Measurements from ENCODE around the gene BEST3. TPM values are rescaled to one million over a fixed set of nuclear protein-coding genes. Genes with fewer than 3 reads are reported as not detected.
A peak's percentile ranks its signal among the peaks of the same experiment; 100 is the strongest.

The BEST3 gene
- total RNA-seq, 1 experiment from 2014 or later: 0.54 TPM

GRCh38 chr12:69694123-69694522, 5.0 kb downstream of the BEST3 start:
- no peaks in the 10 kb centered on the region for H4K20me1 ChIP-seq (ENCODE audit: insufficient read depth)
- no peak overlapping the region for H2AFZ ChIP-seq (ENCODE audit: low read depth, low read length, poor library complexity, severe bottlenecking)
- H3K4me1 ChIP-seq (ENCODE audit: control insufficient read depth in 1 of 2, insufficient read depth in 2 of 2, low read length in 2 of 2): peaks cover 4 to 8% of the 10 kb centered on the region in 2 experiments
- BruUV-seq (replicated peaks): no TSS peak
- ATAC-seq (no peak), DNase-seq (ENCODE audit: low read depth, low spot score) (no peak)
- no peaks in the 10 kb centered on the region for H3K79me2 ChIP-seq (ENCODE audit: insufficient read depth, low read length)
- no peak overlapping the region for H3K4me3 ChIP-seq (replicated peaks in 1 of 2; ENCODE audit: low read depth in 1 of 2, low read length in 2 of 2)
- no peak overlapping the region for H3K4me2 ChIP-seq (ENCODE audit: low read length)
- no peaks in the 10 kb centered on the region for H3K27me3 ChIP-seq (ENCODE audit: insufficient read depth, low read length)
- TF ChIP-seq JUND (IDR thresholded peaks at IDR 0.05): no peak
- TF ChIP-seq EGR1 (IDR thresholded peaks at IDR 0.05; ENCODE audit: low read depth): no peak
- TF ChIP-seq REST (IDR thresholded peaks at IDR 0.05; ENCODE audit: low read depth): no peak
- no peak for TF ChIP-seq FOSL1 (IDR thresholded peaks at IDR 0.05; ENCODE audit: low read depth)
- no peak overlapping the region for H3K9ac ChIP-seq (ENCODE audit: low read length)
- no peaks in the 10 kb centered on the region for H3K9me2 ChIP-seq (ENCODE audit: insufficient read depth)
- no peak overlapping the region for H3K27ac ChIP-seq (ENCODE audit: low read depth, low read length)
- H3K36me3 ChIP-seq (ENCODE audit: control insufficient read depth in 1 of 2, insufficient read depth in 2 of 2, low read length in 2 of 2): no peaks in the 10 kb centered on the region
- POLR2A ChIA-PET: no interaction called here
- intact Hi-C loops (cut with micrococcal nuclease): no loop called here
- H3K9me3 ChIP-seq (ENCODE audit: control insufficient read depth in 1 of 2, insufficient read depth in 1 of 2, low read depth in 1 of 2, low read length in 2 of 2): no peaks in the 10 kb centered on the region
- RAD21 ChIA-PET (ENCODE audit: low non-redundant PET in 1 of 2, low total read pairs in 2 of 2, uncharacterized antibody in 2 of 2, unreplicated experiment in 2 of 2): no interaction called here
- CTCF ChIA-PET: interaction anchor here (0.7 kb wide), 1 partner anchor 44 kb away, joined by 3 read pairs; the partner anchor contains the start of gene RAB3IP

GRCh38 chr12:69689638-69690037, 9.5 kb downstream of the BEST3 start:
- peak overlapping the region; percentile 18; the same call in 1 of the 2 replicates for H3K9ac ChIP-seq (ENCODE audit: low read length)
- intact Hi-C loops (cut with micrococcal nuclease): no loop called here
- H3K4me2 ChIP-seq (ENCODE audit: low read length): peak overlapping the region; percentile 70
- CTCF ChIA-PET: no interaction called here
- no peaks in the 10 kb centered on the region for H4K20me1 ChIP-seq (ENCODE audit: insufficient read depth)
- H3K27me3 ChIP-seq (ENCODE audit: insufficient read depth, low read length): no peaks in the 10 kb centered on the region
- no peaks in the 10 kb centered on the region for H3K9me3 ChIP-seq (ENCODE audit: control insufficient read depth in 1 of 2, insufficient read depth in 1 of 2, low read depth in 1 of 2, low read length in 2 of 2)
- peak overlapping the region; percentile 71 for H2AFZ ChIP-seq (ENCODE audit: low read depth, low read length, poor library complexity, severe bottlenecking)
- peak overlapping the region; percentile 33; the same call in 1 of the 2 replicates for H3K27ac ChIP-seq (ENCODE audit: low read depth, low read length)
- no peaks in the 10 kb centered on the region for H3K79me2 ChIP-seq (ENCODE audit: insufficient read depth, low read length)
- peak overlapping the region in 1 of 2 experiments; percentile 29; a peak in 1 of 4 replicates for H3K4me3 ChIP-seq (replicated peaks in 1 of 2; ENCODE audit: low read depth in 1 of 2, low read length in 2 of 2)
- no peaks in the 10 kb centered on the region for H3K9me2 ChIP-seq (ENCODE audit: insufficient read depth)
- ATAC-seq (peak; percentile 3; the same call in 1 of the 2 replicates), DNase-seq (ENCODE audit: low read depth, low spot score) (no peak)
- POLR2A ChIA-PET: no interaction called here
- no TSS peak for BruUV-seq (replicated peaks)
- RAD21 ChIA-PET (ENCODE audit: low non-redundant PET in 1 of 2, low total read pairs in 2 of 2, uncharacterized antibody in 2 of 2, unreplicated experiment in 2 of 2): no interaction called here
- H3K4me1 ChIP-seq (ENCODE audit: control insufficient read depth in 1 of 2, insufficient read depth in 2 of 2, low read length in 2 of 2): peaks cover 9 to 32% of the 10 kb centered on the region in 2 experiments
- no peaks in the 10 kb centered on the region for H3K36me3 ChIP-seq (ENCODE audit: control insufficient read depth in 1 of 2, insufficient read depth in 2 of 2, low read length in 2 of 2)
- TF ChIP-seq ATF3 (IDR thresholded peaks at IDR 0.05) (no peak), SIN3A (IDR thresholded peaks at IDR 0.05; ENCODE audit: low read depth) (no peak), REST (IDR thresholded peaks at IDR 0.05; ENCODE audit: low read depth) (no peak), JUND (IDR thresholded peaks at IDR 0.05) (no peak), ELF1 (IDR thresholded peaks at IDR 0.05; ENCODE audit: borderline replicate concordance, low read depth) (no peak), EZH2phosphoT487 (IDR thresholded peaks at IDR 0.05; ENCODE audit: borderline replicate concordance) (no peak), POLR2AphosphoS5 (IDR thresholded peaks at IDR 0.05; ENCODE audit: low read depth, low read length) (no peak)
- TF ChIP-seq, protein P1, sequence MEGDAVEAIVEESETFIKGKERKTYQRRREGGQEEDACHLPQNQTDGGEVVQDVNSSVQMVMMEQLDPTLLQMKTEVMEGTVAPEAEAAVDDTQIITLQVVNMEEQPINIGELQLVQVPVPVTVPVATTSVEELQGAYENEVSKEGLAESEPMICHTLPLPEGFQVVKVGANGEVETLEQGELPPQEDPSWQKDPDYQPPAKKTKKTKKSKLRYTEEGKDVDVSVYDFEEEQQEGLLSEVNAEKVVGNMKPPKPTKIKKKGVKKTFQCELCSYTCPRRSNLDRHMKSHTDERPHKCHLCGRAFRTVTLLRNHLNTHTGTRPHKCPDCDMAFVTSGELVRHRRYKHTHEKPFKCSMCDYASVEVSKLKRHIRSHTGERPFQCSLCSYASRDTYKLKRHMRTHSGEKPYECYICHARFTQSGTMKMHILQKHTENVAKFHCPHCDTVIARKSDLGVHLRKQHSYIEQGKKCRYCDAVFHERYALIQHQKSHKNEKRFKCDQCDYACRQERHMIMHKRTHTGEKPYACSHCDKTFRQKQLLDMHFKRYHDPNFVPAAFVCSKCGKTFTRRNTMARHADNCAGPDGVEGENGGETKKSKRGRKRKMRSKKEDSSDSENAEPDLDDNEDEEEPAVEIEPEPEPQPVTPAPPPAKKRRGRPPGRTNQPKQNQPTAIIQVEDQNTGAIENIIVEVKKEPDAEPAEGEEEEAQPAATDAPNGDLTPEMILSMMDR (IDR thresholded peaks at IDR 0.05 in 2 of 3, conservative IDR thresholded peaks at IDR 0.05 in 1 of 3; ENCODE audit: borderline replicate concordance in 1 of 3, insufficient read depth in 1 of 3, low read depth in 2 of 3, low read length in 2 of 3): no peak
